ENCODE results near the gene PARN. TPM values are rescaled to one million over a fixed set of nuclear protein-coding genes. Genes with fewer than 3 reads are reported as not detected.
"Not testable (repeated sequence)": the region's sequence is repeated elsewhere in the genome, so short reads cannot be mapped to it uniquely, and the experiment has no call there.

Gene PARN
- total RNA-seq, 2 donors from 2014 or later, result 19.5 to 26.0 TPM

DNA sequence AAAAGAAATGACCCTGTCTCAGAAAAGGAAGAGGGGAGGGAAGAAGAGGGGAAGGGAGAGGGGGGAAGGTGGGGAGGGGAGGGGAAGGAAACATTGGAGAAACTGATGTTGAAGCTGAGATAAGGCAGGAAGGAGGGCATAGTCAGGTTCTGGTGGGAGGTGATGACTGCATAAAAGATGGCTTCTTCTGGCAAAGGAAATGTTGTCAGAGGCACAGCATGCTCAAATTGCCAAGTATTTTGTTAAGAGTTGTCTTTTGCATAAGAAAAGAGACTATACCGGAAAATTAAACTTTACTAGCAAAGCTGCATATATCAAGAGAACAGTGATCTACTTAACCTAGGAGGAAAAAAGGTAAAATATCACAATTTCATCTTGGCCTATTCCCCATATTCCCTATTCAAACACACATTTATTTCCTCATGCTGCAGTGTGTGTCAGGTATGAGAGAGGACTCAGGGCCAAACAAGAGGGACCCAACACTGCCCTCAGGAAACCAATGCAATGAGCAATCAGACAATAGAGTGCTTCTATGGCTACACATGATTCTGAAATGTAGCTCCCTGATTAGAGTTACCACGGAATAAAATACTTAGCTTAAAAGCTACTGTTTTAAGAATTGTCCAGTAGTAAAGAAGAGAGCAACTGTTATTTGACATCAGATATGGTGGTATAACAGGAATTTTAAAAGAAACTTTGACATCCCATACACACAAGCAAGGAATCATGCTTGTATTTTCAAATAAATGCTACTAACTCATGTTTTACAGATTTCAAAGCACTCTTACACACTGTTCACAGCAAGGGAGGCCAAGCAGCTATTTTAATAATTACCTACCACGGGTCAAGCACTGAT lies 80.9 kb downstream of the PARN start:
- no peak overlapping the region for H3K27ac ChIP-seq
- no peak for TF ChIP-seq CTCF (IDR thresholded peaks at IDR 0.05)
- DNase-seq (ENCODE audit: low spot score), result no peak

GRCh38 chr16:14545346-14545884 lies 84.6 kb downstream of the PARN start:
- no peaks in the 10 kb centered on the region for H3K36me3 ChIP-seq

More for the DNA sequence above, 80.9 kb downstream of the PARN start:
- Histone ChIP-seq H3K9me3 (no peaks in the 10 kb centered on the region), H3K27me3 (no peaks in the 10 kb centered on the region), H3K4me1 (peaks cover 0 to 7% of the 10 kb centered on the region in 2 donors), H3K4me3 (no peak overlapping the region), H3K36me3 (peaks cover 19% of the 10 kb centered on the region)

GRCh38 chr16:14544846-14545245 lies 85.2 kb downstream of the PARN start:
- H3K4me3 ChIP-seq; H3K9me3 ChIP-seq; DNase-seq (ENCODE audit: low spot score); H3K4me1 ChIP-seq; H3K36me3 ChIP-seq; H3K27me3 ChIP-seq; H3K27ac ChIP-seq: not testable (repeated sequence)

More at GRCh38 chr16:14545346-14545884, 84.6 kb downstream of the PARN start:
- H3K4me1 ChIP-seq, result peaks cover 0 to 7% of the 10 kb centered on the region in 2 donors
- no peak for DNase-seq (ENCODE audit: low spot score)
- no peak overlapping the region for H3K27ac ChIP-seq
- H3K4me3 ChIP-seq, result no peak overlapping the region
- TF ChIP-seq CTCF (IDR thresholded peaks at IDR 0.05), result no peak
- H3K9me3 ChIP-seq, result no peaks in the 10 kb centered on the region
- H3K27me3 ChIP-seq, result no peaks in the 10 kb centered on the region

DNA sequence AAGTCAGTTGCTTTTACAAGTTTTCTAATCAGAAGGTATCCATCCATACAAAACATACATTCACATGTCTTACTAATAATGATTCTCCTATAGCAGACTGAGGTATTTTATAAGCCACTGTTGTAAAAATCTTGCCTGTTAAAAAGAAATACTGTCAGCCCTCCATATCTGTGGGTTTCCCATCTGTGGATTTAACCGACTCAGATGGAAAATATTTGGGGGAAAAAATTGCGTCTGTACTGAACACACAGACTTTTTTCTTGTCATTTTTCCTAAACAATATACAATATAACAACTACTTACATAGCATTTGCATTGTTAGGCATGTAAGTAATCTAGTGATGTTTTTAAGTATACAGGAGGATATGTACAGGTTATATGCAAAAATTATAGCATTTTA lies 90.4 kb downstream of the PARN start:
- H3K27me3 ChIP-seq, result no peaks in the 10 kb centered on the region
- H3K4me1 ChIP-seq, result no peaks in the 10 kb centered on the region
- H3K27ac ChIP-seq, result no peak overlapping the region
- no peaks in the 10 kb centered on the region for H3K36me3 ChIP-seq
- no peak for TF ChIP-seq CTCF (IDR thresholded peaks at IDR 0.05)
- DNase-seq (ENCODE audit: low spot score), result no peak
- H3K4me3 ChIP-seq, result no peak overlapping the region
- no peaks in the 10 kb centered on the region for H3K9me3 ChIP-seq

DNA sequence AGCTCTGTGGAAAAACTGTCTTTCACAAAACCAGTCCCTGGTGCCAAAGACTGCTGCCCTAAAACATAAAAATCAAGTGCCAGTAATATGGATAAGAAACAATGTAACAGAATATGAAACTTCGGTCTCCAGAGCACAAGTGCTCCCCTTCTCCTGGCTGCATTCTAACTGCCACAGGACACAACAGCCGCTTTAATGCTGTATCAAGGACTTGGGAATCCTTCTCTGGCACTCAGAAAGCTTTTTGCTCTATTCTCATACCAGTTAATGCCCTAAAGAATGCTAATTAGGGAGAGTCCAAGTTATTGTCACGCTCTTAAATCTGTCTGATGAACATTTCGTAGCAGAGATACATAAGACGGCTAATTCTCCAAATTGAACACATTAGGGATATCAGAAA lies 90.9 kb downstream of the PARN start:
- Histone ChIP-seq H3K9me3 (no peaks in the 10 kb centered on the region), H3K27ac (no peak overlapping the region), H3K27me3 (no peaks in the 10 kb centered on the region), H3K4me1 (no peaks in the 10 kb centered on the region), H3K36me3 (no peaks in the 10 kb centered on the region), H3K4me3 (no peak overlapping the region)
- TF ChIP-seq CTCF (IDR thresholded peaks at IDR 0.05), result no peak
- no peak for DNase-seq (ENCODE audit: low spot score)

DNA sequence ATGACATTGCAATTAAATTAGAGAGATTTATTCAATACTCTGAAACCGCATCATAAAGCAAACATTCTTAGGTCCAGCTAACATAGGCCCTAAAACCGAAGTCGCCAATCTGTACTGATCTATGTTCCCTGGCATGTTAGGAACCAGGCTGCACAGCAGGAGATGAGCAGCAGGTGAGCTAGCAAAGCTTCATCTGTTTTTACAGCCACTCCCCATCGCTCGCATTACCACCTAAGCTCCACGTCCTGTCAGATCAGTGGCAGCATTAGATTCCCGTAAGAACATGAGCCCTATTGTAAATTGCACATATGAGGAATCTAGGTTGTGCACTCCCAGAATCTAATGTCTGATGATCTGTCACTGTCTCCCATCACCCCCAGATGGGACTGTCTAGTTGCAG lies 91.5 kb downstream of the PARN start:
- Histone ChIP-seq H3K36me3 (no peaks in the 10 kb centered on the region), H3K4me3 (no peak overlapping the region), H3K27ac (no peak overlapping the region), H3K9me3 (no peaks in the 10 kb centered on the region), H3K4me1 (no peaks in the 10 kb centered on the region), H3K27me3 (no peaks in the 10 kb centered on the region)
- TF ChIP-seq CTCF (IDR thresholded peaks at IDR 0.05), result no peak
- DNase-seq (ENCODE audit: low spot score), result no peak
